A673 (cell line): Measurements from ENCODE around the gene NEGR1.

Experiments used
- CTCF ChIP-seq: fragments of 300-800, 200-600 bp; sonication (generic); conservative IDR thresholded peaks from 2 replicates; pipeline ENCODE4 v1.5.1; 2017; ENCODE audit warnings: low read depth, mild to moderate bottlenecking, antibody characterized with exemption, low read length, moderate library complexity, mixed read lengths
- EZH2 ChIP-seq: fragments of 200-600 bp; sonication (generic); IDR thresholded peaks from 2 replicates; pipeline ENCODE4 v1.6.1; 2017; ENCODE audit warnings: borderline replicate concordance, low read depth, mild to moderate bottlenecking, mixed read lengths, antibody characterized with exemption, low read length; ENCODE audit not compliant: poor library complexity, severe bottlenecking

GRCh38 chr1:72075425-72075824 is 206.9 kb downstream of the NEGR1 start:
- no peak for TF ChIP-seq CTCF
- TF ChIP-seq EZH2, result no peak
